Measurements from ENCODE around the gene HLA-E. TPM values are rescaled to one million over a fixed set of nuclear protein-coding genes. Genes with fewer than 3 reads are reported as not detected.

The HLA-E gene
- total and polyA plus RNA-seq, 2 of the 13 experiments (the other 11 are each of a cell fraction or from before 2014, with no cell fraction given), result 45.2 to 90.4 TPM

DNA sequence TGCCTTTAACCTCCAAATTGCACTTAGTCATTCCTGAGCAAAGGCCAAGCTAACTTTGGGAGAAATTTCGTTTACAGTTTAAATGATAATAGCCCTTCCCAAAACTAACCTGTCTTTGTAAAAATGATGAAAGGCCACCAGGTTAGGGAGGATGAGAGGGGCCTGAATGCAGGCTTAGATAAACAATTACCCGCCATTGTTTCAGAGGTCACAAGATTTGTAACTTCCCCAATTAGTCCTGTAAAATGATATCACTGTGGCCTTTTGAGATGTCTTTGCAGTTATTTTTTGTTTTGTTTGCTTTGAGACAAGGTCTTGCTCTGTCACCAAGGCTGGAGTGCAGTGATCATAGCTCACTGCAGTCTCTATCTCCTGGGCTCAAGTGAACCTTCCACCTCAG, 40.7 kb downstream of the HLA-E start (continued):
- TF ChIP-seq HNF4G (IDR thresholded peaks at IDR 0.05; ENCODE audit: borderline replicate concordance, low read depth, low read length) (peak; percentile 54; the same call in 1 of the 2 replicates), HNF4G (CRISPR knock-in tag; IDR thresholded peaks at IDR 0.05; ENCODE audit: borderline replicate concordance, low read depth) (no peak), ZNF878 (CRISPR knock-in tag; IDR thresholded peaks at IDR 0.05) (no peak), TRIM24 (CRISPR knock-in tag; IDR thresholded peaks at IDR 0.05) (no peak), ZNF317 (CRISPR knock-in tag; IDR thresholded peaks at IDR 0.05) (0 out of 2 replicates have a peak, but pooled peaks have one; percentile 17), ZNF367 (CRISPR knock-in tag; IDR thresholded peaks at IDR 0.05; ENCODE audit: borderline replicate concordance) (no peak), ZNF773 (CRISPR knock-in tag; IDR thresholded peaks at IDR 0.05; ENCODE audit: borderline replicate concordance) (no peak), KDM6A (CRISPR knock-in tag; IDR thresholded peaks at IDR 0.05; ENCODE audit: low read depth) (no peak), CREM (IDR thresholded peaks at IDR 0.05) (peak; percentile 37; the same call in 1 of the 2 replicates), CREM (CRISPR knock-in tag; IDR thresholded peaks at IDR 0.05) (no peak), ZNF12 (CRISPR knock-in tag; IDR thresholded peaks at IDR 0.05) (no peak), SP1 (IDR thresholded peaks at IDR 0.05) (no peak), SP1 (CRISPR knock-in tag; IDR thresholded peaks at IDR 0.05) (no peak), TBX3 (IDR thresholded peaks at IDR 0.05; ENCODE audit: borderline replicate concordance) (no peak), TARDBP (CRISPR knock-in tag; IDR thresholded peaks at IDR 0.05) (peak; percentile 45; the same call in 1 of the 2 replicates), REST (IDR thresholded peaks at IDR 0.05; ENCODE audit: borderline replicate concordance in 1 of 2, low read depth in 1 of 2, low read length in 2 of 2) (no peak), ZSCAN9 (CRISPR knock-in tag; IDR thresholded peaks at IDR 0.05; ENCODE audit: borderline replicate concordance) (no peak), ZKSCAN1 (IDR thresholded peaks at IDR 0.05; ENCODE audit: low read length) (no peak), ZNF629 (CRISPR knock-in tag; conservative IDR thresholded peaks at IDR 0.05) (no peak), ZNF580 (CRISPR knock-in tag; IDR thresholded peaks at IDR 0.05; ENCODE audit: borderline replicate concordance, low read depth) (no peak), DDIT3 (CRISPR knock-in tag; IDR thresholded peaks at IDR 0.05) (no peak), NR2F6 (IDR thresholded peaks at IDR 0.05) (peak; percentile 73; the same call in 1 of the 2 replicates), NR2F6 (CRISPR knock-in tag; IDR thresholded peaks at IDR 0.05) (peak; percentile 36), MEF2D (CRISPR knock-in tag; IDR thresholded peaks at IDR 0.05) (no peak), ZNF121 (CRISPR knock-in tag; IDR thresholded peaks at IDR 0.05) (no peak), YY1 (IDR thresholded peaks at IDR 0.05; ENCODE audit: insufficient read depth, insufficient replicate concordance, low read depth, low read length) (peak; percentile 35)
- TF ChIP-seq, protein P1, sequence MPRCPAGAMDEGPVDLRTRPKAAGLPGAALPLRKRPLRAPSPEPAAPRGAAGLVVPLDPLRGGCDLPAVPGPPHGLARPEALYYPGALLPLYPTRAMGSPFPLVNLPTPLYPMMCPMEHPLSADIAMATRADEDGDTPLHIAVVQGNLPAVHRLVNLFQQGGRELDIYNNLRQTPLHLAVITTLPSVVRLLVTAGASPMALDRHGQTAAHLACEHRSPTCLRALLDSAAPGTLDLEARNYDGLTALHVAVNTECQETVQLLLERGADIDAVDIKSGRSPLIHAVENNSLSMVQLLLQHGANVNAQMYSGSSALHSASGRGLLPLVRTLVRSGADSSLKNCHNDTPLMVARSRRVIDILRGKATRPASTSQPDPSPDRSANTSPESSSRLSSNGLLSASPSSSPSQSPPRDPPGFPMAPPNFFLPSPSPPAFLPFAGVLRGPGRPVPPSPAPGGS (CRISPR knock-in tag; IDR thresholded peaks at IDR 0.05), result no peak
